A549 (cell line): ENCODE measurements around the gene C2orf80. TPM values are rescaled to one million over a fixed set of nuclear protein-coding genes. Genes with fewer than 3 reads are reported as not detected.

Source experiments
- ATAC-seq, 2 experiments: fragments of 200-7000 bp in 1 of 2; fragments of >200 bp in 1 of 2; cut with Nextera tagmentation in 1 of 2; cut with Tn5 transposase in 1 of 2; 3 replicates each; pipeline versions ENCODE4 v1.8.0 to v1.9.1; 2018 to 2020; ENCODE audit warnings: mild to moderate bottlenecking in 1 of 2, moderate library complexity in 1 of 2
- CTCF ChIA-PET: fragments of 300-600 bp; sonication (Branson Sonifier 250); formaldehyde crosslinking; extraction: SDS; loops from one replicate; lab custom pipeline; 2021; ENCODE audit warnings: antibody characterized with exemption, inconsistent platforms; lab: Yijun Ruan, JAX
- POLR2A ChIA-PET: fragments of 350-600 bp; formaldehyde crosslinking; extraction: SDS; loops from one replicate; lab custom pipeline; 2021; ENCODE audit warnings: antibody characterized with exemption, inconsistent platforms; lab: Yijun Ruan, JAX
- DNase-seq, 2 experiments: peaks; one replicate each; pipeline versions ENCODE4 v3.0.0 to v3.0.0-alpha.2; 2011 to 2016; ENCODE audit warnings: low read depth in 1 of 2, low spot score in 1 of 2
- FAIRE-seq: peaks from 2 replicates; lab custom pipeline; 2011; peaks lifted over from hg19 to GRCh38; lab: Jason Lieb, UNC
- H3K27ac ChIP-seq, 2 experiments: fragments of >200 bp; sonication (Bioruptor Twin); formaldehyde crosslinking; 3 replicates each; pipeline ENCODE4 v1.5.1; 2016 to 2017
- H3K4me1 ChIP-seq: fragments of >200 bp; sonication (Bioruptor Twin); formaldehyde crosslinking; 3 replicates; pipeline ENCODE4 v1.6.1; 2016
- H3K4me2 ChIP-seq: fragments of >200 bp; sonication (Bioruptor Twin); formaldehyde crosslinking; 3 replicates; pipeline ENCODE4 v1.6.1; 2016
- H3K4me3 ChIP-seq: fragments of >200 bp; sonication (Bioruptor Twin); formaldehyde crosslinking; 3 replicates; pipeline ENCODE4 v1.5.1; 2016
- H3K9me3 ChIP-seq: fragments of >200 bp; sonication (Bioruptor Twin); formaldehyde crosslinking; 3 replicates; pipeline ENCODE4 v1.6.1; 2016
- BHLHE40 ChIP-seq: IDR thresholded peaks from 2 replicates; pipeline ENCODE4 v1.6.1; 2012; ENCODE audit warnings: low read depth, low read length, inconsistent platforms
- CEBPB ChIP-seq, 2 experiments: fragments of >200 bp in 1 of 2; sonication (Bioruptor Twin) in 1 of 2; formaldehyde crosslinking in 1 of 2; IDR thresholded peaks; 2 replicates each; pipeline ENCODE4 v1.6.1; 2012 to 2016
- CHD2 ChIP-seq: fragments of 150-350 bp; IDR thresholded peaks from 2 replicates; pipeline ENCODE4 v1.6.1; 2014; ENCODE audit warnings: low read length; ENCODE audit not compliant: partially characterized antibody
- EHMT2 ChIP-seq: fragments of 200-600 bp; sonication (generic); IDR thresholded peaks from 2 replicates; pipeline ENCODE4 v1.6.1; 2016; ENCODE audit warnings: antibody characterized with exemption, low read depth, mild to moderate bottlenecking, moderate library complexity
- EP300 ChIP-seq, 2 experiments: fragments of >200 bp; sonication (Bioruptor Twin); formaldehyde crosslinking; IDR thresholded peaks; 2 replicates in 1 of 2; 3 replicates in 1 of 2; pipeline ENCODE4 v1.6.1; 2016 to 2017
- ESRRA ChIP-seq: fragments of 150-350 bp; IDR thresholded peaks from 2 replicates; pipeline ENCODE4 v1.6.1; 2014; ENCODE audit warnings: mild to moderate bottlenecking, low read length, borderline replicate concordance
- FOSB ChIP-seq: fragments of 250-450 bp; sonication (Bioruptor Pico); IDR thresholded peaks from 2 replicates; pipeline ENCODE4 v1.5.0; 2020; ENCODE audit warnings: mild to moderate bottlenecking, moderate library complexity
- HEYL ChIP-seq: fragments of 250-450 bp; sonication (Bioruptor Pico); IDR thresholded peaks from 2 replicates; pipeline ENCODE4 v1.8.0; 2021; ENCODE audit warnings: mild to moderate bottlenecking, moderate library complexity
- HMGXB4 ChIP-seq: fragments of 250-450 bp; sonication (Bioruptor Pico); IDR thresholded peaks from 2 replicates; pipeline ENCODE4 v1.5.0; 2021; ENCODE audit warnings: mild to moderate bottlenecking, moderate library complexity, borderline replicate concordance
- HOXA7 ChIP-seq: fragments of 250-450 bp; sonication (Bioruptor Pico); IDR thresholded peaks from 2 replicates; pipeline ENCODE4 v1.5.0; 2020; ENCODE audit warnings: mild to moderate bottlenecking, moderate library complexity
- HOXB5 ChIP-seq: fragments of 250-450 bp; sonication (Bioruptor Pico); IDR thresholded peaks from 2 replicates; pipeline ENCODE4 v1.5.0; 2020; ENCODE audit warnings: mild to moderate bottlenecking, moderate library complexity
- KDM1A ChIP-seq: fragments of 200-600 bp; sonication (generic); IDR thresholded peaks from 2 replicates; pipeline ENCODE4 v1.6.1; 2016; ENCODE audit warnings: low read depth, mild to moderate bottlenecking
- MAFK ChIP-seq: fragments of 450-650 bp; IDR thresholded peaks from 2 replicates; pipeline ENCODE4 v1.6.1; 2014; ENCODE audit not compliant: partially characterized antibody
- MAZ ChIP-seq: fragments of 150-350 bp; IDR thresholded peaks from 2 replicates; pipeline ENCODE4 v1.6.1; 2014; ENCODE audit warnings: antibody characterized with exemption, low read depth, low read length, borderline replicate concordance
- NFE2L2 ChIP-seq: fragments of 150-350 bp; conservative IDR thresholded peaks from 2 replicates; pipeline ENCODE4 v1.6.1; 2014; ENCODE audit warnings: low read length
- NPAS2 ChIP-seq: fragments of 250-450 bp; sonication (Bioruptor Pico); IDR thresholded peaks from 2 replicates; pipeline ENCODE4 v1.8.0; 2022; ENCODE audit warnings: mild to moderate bottlenecking, moderate library complexity, borderline replicate concordance
- POLR2A ChIP-seq: IDR thresholded peaks from 2 replicates; pipeline ENCODE4 v1.6.1; 2012; ENCODE audit warnings: mild to moderate bottlenecking, low read length
- RAD21 ChIP-seq, 2 experiments: fragments of >200 bp in 1 of 2; sonication (Bioruptor Twin) in 1 of 2; formaldehyde crosslinking in 1 of 2; IDR thresholded peaks in 1 of 2; conservative IDR thresholded peaks in 1 of 2; 2 replicates in 1 of 2; 3 replicates in 1 of 2; pipeline ENCODE4 v1.6.1; 2012 to 2018; ENCODE audit warnings: inconsistent platforms in 1 of 2
- SMC3 ChIP-seq: fragments of >200 bp; sonication (Bioruptor Twin); formaldehyde crosslinking; IDR thresholded peaks from 3 replicates; pipeline ENCODE4 v1.6.1; 2018; ENCODE audit warnings: inconsistent platforms
- SREBF2 ChIP-seq: fragments of 450-650 bp; IDR thresholded peaks from 2 replicates; pipeline ENCODE4 v1.6.1; 2014; ENCODE audit warnings: mild to moderate bottlenecking, moderate library complexity
- WGBS: methylation state at CpG from one replicate; pipeline ENCODE4 v1.1.6; 2017; ENCODE audit errors: missing lambda C conversion rate; 5-methylcytosine and 5-hydroxymethylcytosine counted together
- polyA plus RNA-seq, 4 experiments: library from polyadenylated mRNA; depleted of rRNA in 3 of 4; stranded (reverse); fragments of >200 nt; fragmentation: RNase III in 1 of 4; extraction: RNeasy Plus Mini Kit Qiagen cat#74134 plus additional on column Dnase treatment in 1 of 4; gene quantifications; 2 replicates in 3 of 4; 3 replicates in 1 of 4; pipeline ENCODE4 v1.2.3, GENCODE V29; 2011 to 2017
- TF ChIP-seq, protein P1 (sequence below): fragments of 200-600 bp; sonication (generic); IDR thresholded peaks from 2 replicates; pipeline ENCODE4 v1.6.1; 2016; ENCODE audit warnings: antibody characterized with exemption, mild to moderate bottlenecking, moderate library complexity

C2orf80 gene
- polyA plus RNA-seq, 2 of the 4 experiments (the other 2 are of a cell fraction): not detected

- WGBS: 71% methylated on average over 5 of the region's 5 CpGs
- Histone ChIP-seq H3K9me3 (no peaks in the 10 kb centered on the region), H3K4me2 (no peak overlapping the region), H3K4me1 (no peaks in the 10 kb centered on the region), H3K27ac (no peak overlapping the region), H3K4me3 (no peak overlapping the region)
- POLR2A ChIA-PET: no interaction called here
- FAIRE-seq (no peak), DNase-seq (no peak), ATAC-seq (no peak)
- CTCF ChIA-PET: interaction anchor here (0.6 to 0.8 kb wide), 2 partner anchors 391 to 459 kb away, joined by 3 read pairs; no protein-coding TSS in a partner anchor
- TF ChIP-seq SREBF2 (no peak), BHLHE40 (no peak), NPAS2 (no peak)
These were observed 14.3 kb upstream of the C2orf80 start for GRCh38 chr2:208204166-208204565.

GRCh38 chr2:208195531-208195930, 5.7 kb upstream of the C2orf80 start:
- Histone ChIP-seq H3K9me3 (no peaks in the 10 kb centered on the region), H3K4me3 (no peak overlapping the region), H3K27ac (no peak overlapping the region), H3K4me1 (no peaks in the 10 kb centered on the region), H3K4me2 (no peak overlapping the region)
- 66% methylated on average over 3 of the region's 3 CpGs for WGBS
- FAIRE-seq (no peak), DNase-seq (no peak), ATAC-seq (no peak)
- no peak for TF ChIP-seq MAZ
- no peak for TF ChIP-seq EHMT2
- no peak for TF ChIP-seq RAD21 (conservative IDR thresholded peaks at IDR 0.05 in 1 of 2, IDR thresholded peaks at IDR 0.05 in 1 of 2)
- no peak for TF ChIP-seq MAFK
- no peak for TF ChIP-seq HMGXB4 (CRISPR knock-in tag)
- TF ChIP-seq, protein P1, sequence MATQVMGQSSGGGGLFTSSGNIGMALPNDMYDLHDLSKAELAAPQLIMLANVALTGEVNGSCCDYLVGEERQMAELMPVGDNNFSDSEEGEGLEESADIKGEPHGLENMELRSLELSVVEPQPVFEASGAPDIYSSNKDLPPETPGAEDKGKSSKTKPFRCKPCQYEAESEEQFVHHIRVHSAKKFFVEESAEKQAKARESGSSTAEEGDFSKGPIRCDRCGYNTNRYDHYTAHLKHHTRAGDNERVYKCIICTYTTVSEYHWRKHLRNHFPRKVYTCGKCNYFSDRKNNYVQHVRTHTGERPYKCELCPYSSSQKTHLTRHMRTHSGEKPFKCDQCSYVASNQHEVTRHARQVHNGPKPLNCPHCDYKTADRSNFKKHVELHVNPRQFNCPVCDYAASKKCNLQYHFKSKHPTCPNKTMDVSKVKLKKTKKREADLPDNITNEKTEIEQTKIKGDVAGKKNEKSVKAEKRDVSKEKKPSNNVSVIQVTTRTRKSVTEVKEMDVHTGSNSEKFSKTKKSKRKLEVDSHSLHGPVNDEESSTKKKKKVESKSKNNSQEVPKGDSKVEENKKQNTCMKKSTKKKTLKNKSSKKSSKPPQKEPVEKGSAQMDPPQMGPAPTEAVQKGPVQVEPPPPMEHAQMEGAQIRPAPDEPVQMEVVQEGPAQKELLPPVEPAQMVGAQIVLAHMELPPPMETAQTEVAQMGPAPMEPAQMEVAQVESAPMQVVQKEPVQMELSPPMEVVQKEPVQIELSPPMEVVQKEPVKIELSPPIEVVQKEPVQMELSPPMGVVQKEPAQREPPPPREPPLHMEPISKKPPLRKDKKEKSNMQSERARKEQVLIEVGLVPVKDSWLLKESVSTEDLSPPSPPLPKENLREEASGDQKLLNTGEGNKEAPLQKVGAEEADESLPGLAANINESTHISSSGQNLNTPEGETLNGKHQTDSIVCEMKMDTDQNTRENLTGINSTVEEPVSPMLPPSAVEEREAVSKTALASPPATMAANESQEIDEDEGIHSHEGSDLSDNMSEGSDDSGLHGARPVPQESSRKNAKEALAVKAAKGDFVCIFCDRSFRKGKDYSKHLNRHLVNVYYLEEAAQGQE: no peak
- TF ChIP-seq FOSB (CRISPR knock-in tag): no peak
- TF ChIP-seq KDM1A: no peak
- TF ChIP-seq NFE2L2: no peak
- TF ChIP-seq CEBPB (IDR thresholded peaks at IDR 0.05): no peak
- no peak for TF ChIP-seq ESRRA
- no peak for TF ChIP-seq HOXB5 (CRISPR knock-in tag)
- ChIA-PET POLR2A (no interaction called here), CTCF (no interaction called here)

GRCh38 chr2:208192611-208193236, 2.9 kb upstream of the C2orf80 start:
- H3K9me3 ChIP-seq: no peaks in the 10 kb centered on the region
- no peak overlapping the region for H3K4me2 ChIP-seq
- ChIA-PET CTCF (no interaction called here), POLR2A (no interaction called here)
- no peak overlapping the region for H3K27ac ChIP-seq
- ATAC-seq (no peak), DNase-seq (no peak), FAIRE-seq (no peak)
- H3K4me1 ChIP-seq: no peaks in the 10 kb centered on the region
- no peak overlapping the region for H3K4me3 ChIP-seq
- TF ChIP-seq CHD2 (no peak), CEBPB (IDR thresholded peaks at IDR 0.05) (no peak), EP300 (IDR thresholded peaks at IDR 0.05) (no peak), HMGXB4 (CRISPR knock-in tag) (no peak), SMC3 (no peak), HEYL (CRISPR knock-in tag) (no peak), POLR2A (no peak), HOXA7 (CRISPR knock-in tag) (no peak)
- TF ChIP-seq, protein P1: no peak
- 55% methylated on average over 8 of the region's 8 CpGs for WGBS
